Bronchial epithelial cell (primary cell): ENCODE results near the gene FEN1. TPM values are rescaled to one million over a fixed set of nuclear protein-coding genes. Genes with fewer than 3 reads are reported as not detected.

Experiments used
- DNase-seq: peaks from one replicate; pipeline ENCODE4 v3.0.0-alpha.2; 2010; ENCODE audit warnings: low read depth
- FAIRE-seq: peaks from 2 replicates; lab custom pipeline; 2011; peaks lifted over from hg19 to GRCh38; lab: Jason Lieb, UNC
- H3K27me3 ChIP-seq: 2 replicates; pipeline ENCODE4 v1.5.1; 2011; ENCODE audit warnings: low read length; ENCODE audit not compliant: control insufficient read depth, insufficient read depth
- H3K36me3 ChIP-seq: 2 replicates; pipeline ENCODE4 v1.5.1; 2011; ENCODE audit warnings: low read length; ENCODE audit not compliant: control insufficient read depth, insufficient read depth
- H3K4me3 ChIP-seq: 2 replicates; pipeline ENCODE4 v1.5.1; 2011; ENCODE audit warnings: mild to moderate bottlenecking, low read depth, low read length, control low read depth
- total RNA-seq: library from RNA; depleted of rRNA; stranded (reverse); fragments of >200 nt; gene quantifications from 2 replicates; pipeline ENCODE4 v1.2.1, GENCODE V29; 2014
- TF ChIP-seq, protein P1 (sequence below): IDR thresholded peaks from 2 replicates; pipeline ENCODE4 v1.5.1; 2011; ENCODE audit warnings: mild to moderate bottlenecking, moderate library complexity, low read length, control low read depth, inconsistent platforms; ENCODE audit not compliant: insufficient read depth, severe bottlenecking

The FEN1 gene
- total RNA-seq, 1 donor from 2014 or later, result 9.7 TPM

- Histone ChIP-seq H3K27me3 (no peaks in the 10 kb centered on the region), H3K4me3 (no peak overlapping the region), H3K36me3 (no peaks in the 10 kb centered on the region)
- FAIRE-seq (no peak), DNase-seq (no peak)
- TF ChIP-seq, protein P1, sequence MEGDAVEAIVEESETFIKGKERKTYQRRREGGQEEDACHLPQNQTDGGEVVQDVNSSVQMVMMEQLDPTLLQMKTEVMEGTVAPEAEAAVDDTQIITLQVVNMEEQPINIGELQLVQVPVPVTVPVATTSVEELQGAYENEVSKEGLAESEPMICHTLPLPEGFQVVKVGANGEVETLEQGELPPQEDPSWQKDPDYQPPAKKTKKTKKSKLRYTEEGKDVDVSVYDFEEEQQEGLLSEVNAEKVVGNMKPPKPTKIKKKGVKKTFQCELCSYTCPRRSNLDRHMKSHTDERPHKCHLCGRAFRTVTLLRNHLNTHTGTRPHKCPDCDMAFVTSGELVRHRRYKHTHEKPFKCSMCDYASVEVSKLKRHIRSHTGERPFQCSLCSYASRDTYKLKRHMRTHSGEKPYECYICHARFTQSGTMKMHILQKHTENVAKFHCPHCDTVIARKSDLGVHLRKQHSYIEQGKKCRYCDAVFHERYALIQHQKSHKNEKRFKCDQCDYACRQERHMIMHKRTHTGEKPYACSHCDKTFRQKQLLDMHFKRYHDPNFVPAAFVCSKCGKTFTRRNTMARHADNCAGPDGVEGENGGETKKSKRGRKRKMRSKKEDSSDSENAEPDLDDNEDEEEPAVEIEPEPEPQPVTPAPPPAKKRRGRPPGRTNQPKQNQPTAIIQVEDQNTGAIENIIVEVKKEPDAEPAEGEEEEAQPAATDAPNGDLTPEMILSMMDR, result no peak
Measured at GRCh38 chr11:61746442-61747191, 46.1 kb upstream of the FEN1 start.

- FAIRE-seq (no peak), DNase-seq (peak; percentile 42)
- H3K27me3 ChIP-seq, result peaks cover 2% of the 10 kb centered on the region
- H3K4me3 ChIP-seq, result no peak overlapping the region
- no peaks in the 10 kb centered on the region for H3K36me3 ChIP-seq
- TF ChIP-seq, protein P1, result peak; percentile 97
Measured at GRCh38 chr11:61747192-61747966, 45.3 kb upstream of the FEN1 start.

- peaks cover 5% of the 10 kb centered on the region for H3K27me3 ChIP-seq
- FAIRE-seq, result no peak
- DNase-seq, result no peak
- TF ChIP-seq, protein P1, result no peak
- no peaks in the 10 kb centered on the region for H3K36me3 ChIP-seq
- H3K4me3 ChIP-seq, result no peak overlapping the region
Measured at GRCh38 chr11:61747967-61748285, 44.8 kb upstream of the FEN1 start.

- Histone ChIP-seq H3K27me3 (peaks cover 7% of the 10 kb centered on the region), H3K36me3 (no peaks in the 10 kb centered on the region), H3K4me3 (no peak overlapping the region)
- FAIRE-seq (no peak), DNase-seq (no peak)
- TF ChIP-seq, protein P1, result no peak
Measured at GRCh38 chr11:61749591-61750217, 43.0 kb upstream of the FEN1 start.

GRCh38 chr11:61750631-61751273 is 42.0 kb upstream of the FEN1 start:
- H3K36me3 ChIP-seq, result no peaks in the 10 kb centered on the region
- FAIRE-seq, result no peak
- no peak overlapping the region for H3K4me3 ChIP-seq
- H3K27me3 ChIP-seq, result peaks cover 7% of the 10 kb centered on the region
- no peak for DNase-seq
- TF ChIP-seq, protein P1, result no peak
